DMS153 treated with DMSO at 0.1 percent for 48 hours (cell line): ENCODE measurements around the gene GCK.

Experiments
- DNase-seq: peaks from one replicate; lab custom pipeline; 2025; ENCODE audit not compliant: unreplicated experiment; lab: John Stamatoyannopoulos, UW

Gene GCK

GRCh38 chr7:44222776-44223261 is 33.6 kb upstream of the GCK start:
- DNase-seq, result no peak

- DNase-seq, result no peak
These were observed 32.8 kb upstream of the GCK start for GRCh38 chr7:44222074-44222473.

GRCh38 chr7:44221231-44221791 is 32.1 kb upstream of the GCK start:
- DNase-seq, result no peak

GRCh38 chr7:44220358-44221112 is 31.3 kb upstream of the GCK start:
- DNase-seq, result no peak

GRCh38 chr7:44220046-44220357 is 30.8 kb upstream of the GCK start:
- DNase-seq, result no peak

- DNase-seq, result no peak
These were observed 30.3 kb upstream of the GCK start for GRCh38 chr7:44219371-44220045.

- DNase-seq, result no peak
These were observed 29.4 kb upstream of the GCK start for GRCh38 chr7:44218418-44219201.

GRCh38 chr7:44217852-44218402 is 28.7 kb upstream of the GCK start:
- DNase-seq, result no peak

GRCh38 chr7:44217223-44217714 is 28.0 kb upstream of the GCK start:
- no peak for DNase-seq

GRCh38 chr7:44216521-44217222 is 27.4 kb upstream of the GCK start:
- DNase-seq, result no peak

- no peak for DNase-seq
These were observed 26.8 kb upstream of the GCK start for GRCh38 chr7:44216019-44216418.

GRCh38 chr7:44215531-44215930 is 26.3 kb upstream of the GCK start:
- DNase-seq, result no peak

GRCh38 chr7:44213877-44214388 is 24.7 kb upstream of the GCK start:
- DNase-seq, result no peak

GRCh38 chr7:44213206-44213876 is 24.1 kb upstream of the GCK start:
- no peak for DNase-seq

- no peak for DNase-seq
These were observed 23.4 kb upstream of the GCK start for GRCh38 chr7:44212581-44213184.

- DNase-seq, result no peak
These were observed 22.8 kb upstream of the GCK start for GRCh38 chr7:44212018-44212417.

- no peak for DNase-seq
These were observed 22.0 kb upstream of the GCK start for GRCh38 chr7:44211126-44211675.

- DNase-seq, result no peak
These were observed 20.9 kb upstream of the GCK start for GRCh38 chr7:44210107-44210506.

GRCh38 chr7:44208085-44208484 is 18.8 kb upstream of the GCK start:
- no peak for DNase-seq
